ENCODE measurements around the gene KAT7.

GRCh38 chr17:49809056-49809455 is 20.6 kb downstream of the KAT7 start:
- TF ChIP-seq MEF2A (IDR thresholded peaks at IDR 0.05; ENCODE audit: borderline replicate concordance, low read depth) (no peak), SMC3 (IDR thresholded peaks at IDR 0.05; ENCODE audit: low read depth, low read length) (no peak), RFX5 (IDR thresholded peaks at IDR 0.05; ENCODE audit: low read length) (no peak), MAX (IDR thresholded peaks at IDR 0.05; ENCODE audit: low read depth) (no peak), MXI1 (IDR thresholded peaks at IDR 0.05; ENCODE audit: low read depth, low read length) (no peak), EZH2phosphoT487 (IDR thresholded peaks at IDR 0.05; ENCODE audit: borderline replicate concordance, low read depth) (no peak), FOXM1 (IDR thresholded peaks at IDR 0.05; ENCODE audit: low read depth) (no peak)
- TF ChIP-seq, protein P1, sequence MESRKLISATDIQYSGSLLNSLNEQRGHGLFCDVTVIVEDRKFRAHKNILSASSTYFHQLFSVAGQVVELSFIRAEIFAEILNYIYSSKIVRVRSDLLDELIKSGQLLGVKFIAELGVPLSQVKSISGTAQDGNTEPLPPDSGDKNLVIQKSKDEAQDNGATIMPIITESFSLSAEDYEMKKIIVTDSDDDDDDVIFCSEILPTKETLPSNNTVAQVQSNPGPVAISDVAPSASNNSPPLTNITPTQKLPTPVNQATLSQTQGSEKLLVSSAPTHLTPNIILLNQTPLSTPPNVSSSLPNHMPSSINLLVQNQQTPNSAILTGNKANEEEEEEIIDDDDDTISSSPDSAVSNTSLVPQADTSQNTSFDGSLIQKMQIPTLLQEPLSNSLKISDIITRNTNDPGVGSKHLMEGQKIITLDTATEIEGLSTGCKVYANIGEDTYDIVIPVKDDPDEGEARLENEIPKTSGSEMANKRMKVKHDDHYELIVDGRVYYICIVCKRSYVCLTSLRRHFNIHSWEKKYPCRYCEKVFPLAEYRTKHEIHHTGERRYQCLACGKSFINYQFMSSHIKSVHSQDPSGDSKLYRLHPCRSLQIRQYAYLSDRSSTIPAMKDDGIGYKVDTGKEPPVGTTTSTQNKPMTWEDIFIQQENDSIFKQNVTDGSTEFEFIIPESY (IDR thresholded peaks at IDR 0.05; ENCODE audit: borderline replicate concordance, low read depth): no peak
- TF ChIP-seq, protein P2, sequence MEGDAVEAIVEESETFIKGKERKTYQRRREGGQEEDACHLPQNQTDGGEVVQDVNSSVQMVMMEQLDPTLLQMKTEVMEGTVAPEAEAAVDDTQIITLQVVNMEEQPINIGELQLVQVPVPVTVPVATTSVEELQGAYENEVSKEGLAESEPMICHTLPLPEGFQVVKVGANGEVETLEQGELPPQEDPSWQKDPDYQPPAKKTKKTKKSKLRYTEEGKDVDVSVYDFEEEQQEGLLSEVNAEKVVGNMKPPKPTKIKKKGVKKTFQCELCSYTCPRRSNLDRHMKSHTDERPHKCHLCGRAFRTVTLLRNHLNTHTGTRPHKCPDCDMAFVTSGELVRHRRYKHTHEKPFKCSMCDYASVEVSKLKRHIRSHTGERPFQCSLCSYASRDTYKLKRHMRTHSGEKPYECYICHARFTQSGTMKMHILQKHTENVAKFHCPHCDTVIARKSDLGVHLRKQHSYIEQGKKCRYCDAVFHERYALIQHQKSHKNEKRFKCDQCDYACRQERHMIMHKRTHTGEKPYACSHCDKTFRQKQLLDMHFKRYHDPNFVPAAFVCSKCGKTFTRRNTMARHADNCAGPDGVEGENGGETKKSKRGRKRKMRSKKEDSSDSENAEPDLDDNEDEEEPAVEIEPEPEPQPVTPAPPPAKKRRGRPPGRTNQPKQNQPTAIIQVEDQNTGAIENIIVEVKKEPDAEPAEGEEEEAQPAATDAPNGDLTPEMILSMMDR (IDR thresholded peaks at IDR 0.05): no peak

All from SK-N-SH (cell line).